Hepatocyte (in vitro differentiated cells): ENCODE data around the gene BRINP2. TPM values are rescaled to one million over a fixed set of nuclear protein-coding genes. Genes with fewer than 3 reads are reported as not detected.

Experiments
- DNase-seq: peaks from one replicate; pipeline ENCODE4 v3.0.0-alpha.2; 2016; ENCODE audit warnings: low spot score
- H2AFZ ChIP-seq: fragments of 200-600 bp; sonication (generic); 2 replicates; pipeline ENCODE4 v1.6.0; 2016; ENCODE audit warnings: antibody characterized with exemption, mild to moderate bottlenecking
- H3K27ac ChIP-seq: fragments of 200-600 bp; sonication (generic); 2 replicates; pipeline ENCODE4 v1.5.1; 2016; ENCODE audit warnings: mild to moderate bottlenecking
- H3K27me3 ChIP-seq: fragments of 200-600 bp; sonication (generic); 2 replicates; pipeline ENCODE4 v1.6.1; 2016
- H3K36me3 ChIP-seq: fragments of 200-600 bp; sonication (generic); replicated peaks from 2 replicates; pipeline ENCODE4 v1.5.1; 2016; ENCODE audit warnings: low read depth; ENCODE audit not compliant: insufficient read depth
- H3K4me1 ChIP-seq: fragments of 200-600 bp; sonication (generic); 2 replicates; pipeline ENCODE4 v1.5.1; 2016; ENCODE audit warnings: mild to moderate bottlenecking, moderate library complexity; ENCODE audit not compliant: insufficient read depth
- H3K4me2 ChIP-seq: fragments of 200-600 bp; sonication (generic); 2 replicates; pipeline ENCODE4 v1.6.0; 2016
- H3K4me3 ChIP-seq: fragments of 200-600 bp; sonication (generic); 2 replicates; pipeline ENCODE4 v1.5.1; 2016; ENCODE audit warnings: mild to moderate bottlenecking
- H3K79me2 ChIP-seq: fragments of 200-600 bp; sonication (generic); 2 replicates; pipeline ENCODE4 v1.6.0; 2017; ENCODE audit warnings: mild to moderate bottlenecking
- H3K9me2 ChIP-seq: fragments of 200-600 bp; sonication (generic); replicated peaks from 2 replicates; pipeline ENCODE4 v1.6.0; 2017; ENCODE audit warnings: mild to moderate bottlenecking; ENCODE audit not compliant: insufficient read depth
- H3K9me3 ChIP-seq: fragments of 200-600 bp; sonication (generic); 2 replicates; pipeline ENCODE4 v1.5.1; 2016; ENCODE audit warnings: low read depth, mild to moderate bottlenecking
- H4K20me1 ChIP-seq: fragments of 200-600 bp; sonication (generic); 2 replicates; pipeline ENCODE4 v1.6.0; 2016; ENCODE audit warnings: mild to moderate bottlenecking; ENCODE audit not compliant: insufficient read depth, poor library complexity, severe bottlenecking
- EZH2 ChIP-seq: fragments of 200-600 bp; sonication (generic); IDR thresholded peaks from 2 replicates; pipeline ENCODE4 v1.6.1; 2016; ENCODE audit warnings: antibody characterized with exemption, mild to moderate bottlenecking, borderline replicate concordance
- EZH2phosphoT487 ChIP-seq: fragments of 200-600 bp; sonication (generic); IDR thresholded peaks from one replicate; pipeline ENCODE4 v1.6.1; 2018; ENCODE audit warnings: antibody characterized with exemption, mild to moderate bottlenecking, low read depth, moderate library complexity; ENCODE audit not compliant: unreplicated experiment, severe bottlenecking
- WGBS: methylation state at CpG from one replicate; pipeline ENCODE4 v1.1.6; 2016; ENCODE audit warnings: low lambda C conversion rate; ENCODE audit errors: missing lambda C conversion rate; 5-methylcytosine and 5-hydroxymethylcytosine counted together
- polyA plus RNA-seq: library from polyadenylated mRNA; unstranded; fragments of >200 nt; fragmentation: Nextera tagmentation; extraction: Ambion mirVana; gene quantifications from 2 replicates; pipeline ENCODE4 v1.2.1, GENCODE V29; 2016
- total RNA-seq: library from RNA; depleted of rRNA; stranded (reverse); fragments of >200 nt; gene quantifications from 2 replicates; pipeline ENCODE4 v1.2.3, GENCODE V29; 2014
- TF ChIP-seq, protein P1 (sequence below): fragments of 200-600 bp; sonication (generic); IDR thresholded peaks from 2 replicates; pipeline ENCODE4 v1.5.1; 2016; ENCODE audit warnings: antibody characterized with exemption, mild to moderate bottlenecking; ENCODE audit not compliant: poor library complexity

BRINP2 gene
- total and polyA plus RNA-seq, 2 experiments from 2014 or later: 1.5 TPM; not detected in 1

DNA sequence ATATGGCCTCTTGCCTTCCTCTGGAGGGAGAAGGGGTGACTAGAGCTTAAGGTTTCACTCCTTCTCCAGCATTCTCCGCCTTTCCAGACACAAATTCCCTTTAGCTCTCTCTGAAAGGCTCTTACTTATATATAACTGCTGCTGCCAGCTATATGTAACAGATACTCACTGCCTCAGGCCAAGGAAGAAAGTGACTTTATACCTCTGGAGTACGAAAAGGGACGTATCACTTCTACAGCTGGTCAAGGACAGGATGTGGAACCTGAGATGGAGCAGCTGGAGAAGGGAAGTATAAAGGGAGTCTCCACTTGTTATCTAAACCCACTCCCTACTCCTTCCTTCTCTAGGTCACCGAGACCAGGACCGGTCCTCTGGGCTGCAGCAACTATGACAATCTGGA is 102.4 kb downstream of the BRINP2 start:
- 79% methylated on average over 5 of the region's 5 CpGs for WGBS
- Histone ChIP-seq H3K9me3 (no peaks in the 10 kb centered on the region), H4K20me1 (no peaks in the 10 kb centered on the region), H3K4me3 (no peak overlapping the region), H3K9me2 (no peaks in the 10 kb centered on the region), H2AFZ (no peak overlapping the region), H3K4me2 (no peak overlapping the region), H3K27me3 (no peaks in the 10 kb centered on the region), H3K79me2 (no peaks in the 10 kb centered on the region), H3K36me3 (no peaks in the 10 kb centered on the region), H3K27ac (no peak overlapping the region), H3K4me1 (peaks cover 12% of the 10 kb centered on the region)
- TF ChIP-seq, protein P1, sequence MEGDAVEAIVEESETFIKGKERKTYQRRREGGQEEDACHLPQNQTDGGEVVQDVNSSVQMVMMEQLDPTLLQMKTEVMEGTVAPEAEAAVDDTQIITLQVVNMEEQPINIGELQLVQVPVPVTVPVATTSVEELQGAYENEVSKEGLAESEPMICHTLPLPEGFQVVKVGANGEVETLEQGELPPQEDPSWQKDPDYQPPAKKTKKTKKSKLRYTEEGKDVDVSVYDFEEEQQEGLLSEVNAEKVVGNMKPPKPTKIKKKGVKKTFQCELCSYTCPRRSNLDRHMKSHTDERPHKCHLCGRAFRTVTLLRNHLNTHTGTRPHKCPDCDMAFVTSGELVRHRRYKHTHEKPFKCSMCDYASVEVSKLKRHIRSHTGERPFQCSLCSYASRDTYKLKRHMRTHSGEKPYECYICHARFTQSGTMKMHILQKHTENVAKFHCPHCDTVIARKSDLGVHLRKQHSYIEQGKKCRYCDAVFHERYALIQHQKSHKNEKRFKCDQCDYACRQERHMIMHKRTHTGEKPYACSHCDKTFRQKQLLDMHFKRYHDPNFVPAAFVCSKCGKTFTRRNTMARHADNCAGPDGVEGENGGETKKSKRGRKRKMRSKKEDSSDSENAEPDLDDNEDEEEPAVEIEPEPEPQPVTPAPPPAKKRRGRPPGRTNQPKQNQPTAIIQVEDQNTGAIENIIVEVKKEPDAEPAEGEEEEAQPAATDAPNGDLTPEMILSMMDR: no peak
- TF ChIP-seq EZH2: no peak
- no peak for TF ChIP-seq EZH2phosphoT487
- no peak for DNase-seq

DNA sequence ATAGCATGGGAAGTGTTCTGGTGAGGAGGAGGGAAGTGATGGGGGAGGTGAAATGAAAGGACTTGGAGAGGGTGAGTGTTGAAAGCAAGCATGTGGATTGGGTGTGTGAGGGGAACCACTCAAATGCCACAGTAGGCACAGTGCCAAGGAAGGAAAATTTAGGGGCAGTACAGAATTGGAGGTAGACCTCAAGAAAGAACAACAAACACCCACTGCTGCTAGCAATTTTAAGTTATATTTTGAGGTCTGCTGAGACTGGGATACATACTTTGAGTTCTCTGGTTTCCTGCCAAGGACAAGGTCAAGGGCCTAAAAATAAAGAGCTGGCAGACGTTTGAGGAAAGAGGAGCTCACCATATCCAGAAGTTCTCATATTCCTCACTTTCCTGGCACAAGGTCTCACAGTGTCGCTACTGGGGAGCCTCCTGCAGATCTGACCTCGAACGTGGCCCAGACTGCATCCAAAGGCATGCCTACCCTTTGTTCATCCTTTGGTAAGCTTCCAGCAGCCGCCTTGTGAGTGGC is 104.0 kb downstream of the BRINP2 start:
- Histone ChIP-seq H3K27me3 (no peaks in the 10 kb centered on the region), H3K9me2 (no peaks in the 10 kb centered on the region), H3K4me3 (no peak overlapping the region), H4K20me1 (no peaks in the 10 kb centered on the region), H3K4me2 (no peak overlapping the region), H3K27ac (no peak overlapping the region), H2AFZ (no peak overlapping the region), H3K79me2 (no peaks in the 10 kb centered on the region), H3K9me3 (no peaks in the 10 kb centered on the region), H3K36me3 (no peaks in the 10 kb centered on the region), H3K4me1 (peaks cover 12% of the 10 kb centered on the region)
- no peak for TF ChIP-seq EZH2phosphoT487
- no peak for TF ChIP-seq EZH2
- TF ChIP-seq, protein P1: no peak
- WGBS: 78% methylated on average over 5 of the region's 5 CpGs
- DNase-seq: no peak

DNA sequence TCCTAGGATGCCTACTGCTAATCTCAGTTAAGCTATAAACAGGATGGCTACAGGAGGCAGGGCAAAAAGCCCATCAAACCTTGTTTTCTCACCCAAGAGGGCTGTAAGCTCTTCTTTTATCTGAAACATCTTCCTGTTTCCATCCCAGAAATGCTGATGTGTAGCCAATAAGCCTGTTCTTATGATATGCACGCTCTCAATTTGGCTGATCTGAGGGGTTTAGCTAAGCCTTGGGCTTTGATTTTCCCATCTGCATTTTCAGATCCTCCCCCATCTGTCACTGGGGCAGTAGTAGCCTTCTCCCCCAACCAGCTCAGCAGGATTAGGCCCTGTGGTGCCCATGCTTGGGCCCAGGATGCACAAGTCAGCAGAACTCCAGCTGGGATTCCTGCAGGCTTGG is 105.0 kb downstream of the BRINP2 start:
- WGBS: 74% methylated on average over 1 of the region's 1 CpG
- H3K79me2 ChIP-seq: no peaks in the 10 kb centered on the region
- H2AFZ ChIP-seq: no peak overlapping the region
- peaks cover 12% of the 10 kb centered on the region for H3K4me1 ChIP-seq
- H3K36me3 ChIP-seq: no peaks in the 10 kb centered on the region
- DNase-seq: no peak
- no peaks in the 10 kb centered on the region for H3K9me3 ChIP-seq
- no peaks in the 10 kb centered on the region for H3K27me3 ChIP-seq
- no peaks in the 10 kb centered on the region for H3K9me2 ChIP-seq
- H4K20me1 ChIP-seq: no peaks in the 10 kb centered on the region
- H3K4me2 ChIP-seq: no peak overlapping the region
- H3K27ac ChIP-seq: no peak overlapping the region
- TF ChIP-seq, protein P1: no peak
- no peak for TF ChIP-seq EZH2
- no peak for TF ChIP-seq EZH2phosphoT487
- H3K4me3 ChIP-seq: no peak overlapping the region
